Stimulated activated CD4-positive, alpha-beta T cell treated with anti-CD3 and anti-CD28 coated beads, Interleukin-2, amount 100 ng/mL, for 48 hours (primary cell): ENCODE data around the gene SLC23A2.
"Not testable (repeated sequence)": the region's sequence is repeated elsewhere in the genome, so short reads cannot be mapped to it uniquely, and the experiment has no call there.

Experiments
- DNase-seq, 2 donors: peaks; one replicate each; pipeline ENCODE4 v3.0.0-alpha.2; 2020

The SLC23A2 gene

DNA sequence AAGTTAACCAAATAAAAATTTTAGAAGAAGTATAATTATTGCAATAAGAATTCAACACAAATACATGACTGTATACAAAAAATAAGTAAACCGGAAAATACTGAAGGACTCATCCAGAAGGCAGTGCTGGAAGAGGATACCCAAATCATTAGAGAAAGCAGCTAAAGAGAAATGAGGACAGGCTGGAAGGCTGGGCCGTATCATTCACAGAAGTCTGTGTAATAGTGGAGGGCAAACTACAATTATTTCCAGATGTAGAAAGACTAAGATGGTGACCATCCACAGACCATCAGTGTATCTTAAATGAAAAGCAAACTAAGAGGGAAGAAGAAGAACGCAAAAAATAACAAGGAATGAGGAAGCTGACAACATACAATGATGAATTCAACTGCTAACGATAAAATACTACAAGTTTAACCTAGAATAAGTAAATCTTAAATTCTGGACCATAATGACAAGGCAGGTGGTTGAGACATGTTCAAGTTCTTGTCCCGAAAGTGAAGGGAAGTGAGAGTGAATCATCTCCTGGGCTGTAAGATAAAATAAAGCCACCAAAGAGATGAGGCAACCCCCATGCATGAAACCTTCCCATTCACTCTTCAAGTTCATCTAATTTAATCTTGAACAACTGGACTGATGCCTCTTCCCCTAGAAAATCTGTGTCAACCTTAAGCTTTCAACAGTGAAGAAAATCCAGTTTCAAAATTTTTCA lies 71.5 kb downstream of the SLC23A2 start:
- no peak for DNase-seq

DNA sequence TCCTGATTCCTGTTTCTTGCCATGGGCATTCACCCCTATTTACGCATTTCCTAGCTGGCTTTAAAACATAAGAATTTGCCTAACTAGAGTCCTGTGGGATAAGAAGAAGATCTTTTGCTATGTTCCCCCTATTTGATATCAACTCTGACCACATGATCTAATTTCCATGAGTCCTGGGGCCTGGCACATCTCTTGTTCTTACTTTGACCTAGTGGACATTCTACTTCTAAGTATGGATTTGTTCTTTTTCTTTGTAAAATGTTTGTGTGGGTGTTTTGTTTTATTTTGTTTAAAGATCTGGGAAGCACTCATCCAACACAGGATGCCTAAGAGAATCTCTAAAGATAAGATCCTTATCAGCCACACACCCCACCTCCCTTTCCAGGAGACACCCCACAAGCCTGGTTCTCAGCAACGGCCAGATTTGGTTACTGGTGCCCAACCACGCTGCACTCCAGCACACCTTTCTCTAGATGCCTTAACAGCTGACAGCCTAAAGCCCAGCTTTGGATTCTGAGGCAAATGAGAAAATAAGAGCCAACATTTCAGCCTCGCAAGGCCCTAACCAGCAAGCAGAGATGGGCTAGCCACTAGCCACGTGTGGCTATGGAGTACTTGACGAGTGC lies 74.7 kb downstream of the SLC23A2 start:
- DNase-seq, result no peak

DNA sequence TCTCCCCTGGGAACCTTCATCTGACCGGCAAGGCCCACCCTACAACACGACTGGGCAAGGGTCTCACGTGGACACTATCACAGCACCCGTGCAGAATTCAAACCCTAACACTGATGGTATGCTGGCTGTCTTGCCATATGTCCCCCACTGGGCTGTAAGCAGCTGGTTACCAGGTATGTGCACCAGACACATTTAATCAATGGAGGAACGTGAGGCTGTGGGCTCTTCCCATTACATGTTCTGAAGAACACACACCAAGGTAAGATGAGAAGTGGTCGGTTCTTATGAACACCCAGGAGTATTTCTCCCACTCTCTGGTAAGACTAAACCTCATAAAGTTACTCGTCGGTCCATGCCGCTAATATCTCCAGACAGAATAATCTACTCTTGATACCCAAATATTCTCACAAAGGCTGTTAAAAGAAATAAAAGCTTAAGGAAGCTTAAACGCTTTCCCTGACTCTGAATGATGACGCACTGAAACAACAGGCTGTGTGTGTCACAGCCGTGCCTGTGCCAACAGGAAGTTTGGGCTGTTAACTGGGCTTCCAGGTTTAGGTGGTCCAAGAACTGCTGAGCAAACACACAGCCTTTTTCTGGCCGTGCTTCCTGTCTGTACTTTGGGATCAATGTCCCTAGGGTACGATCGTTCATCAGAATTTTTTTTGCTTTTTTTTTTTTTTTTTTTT lies 75.3 kb downstream of the SLC23A2 start:
- DNase-seq, result no peak

DNA sequence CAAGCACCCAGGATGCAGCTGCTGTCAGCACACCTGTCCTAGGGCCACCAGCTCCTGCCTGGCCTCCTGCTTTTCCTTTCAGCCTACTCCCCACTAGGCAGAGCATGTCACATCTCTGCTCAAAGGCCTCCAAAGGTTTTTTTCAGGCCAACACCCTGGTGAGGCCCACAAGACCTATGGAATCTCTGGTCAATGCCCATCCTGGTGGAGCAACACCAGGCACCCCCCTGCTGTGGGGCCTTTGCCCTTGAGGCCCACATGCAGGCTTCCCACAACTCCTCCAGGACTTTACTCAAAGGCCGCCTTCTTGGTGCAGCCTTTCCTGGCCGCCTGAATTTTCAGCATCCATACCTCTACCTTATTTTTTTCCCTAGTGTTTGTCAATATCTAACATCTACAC lies 76.9 kb downstream of the SLC23A2 start:
- no peak for DNase-seq

DNA sequence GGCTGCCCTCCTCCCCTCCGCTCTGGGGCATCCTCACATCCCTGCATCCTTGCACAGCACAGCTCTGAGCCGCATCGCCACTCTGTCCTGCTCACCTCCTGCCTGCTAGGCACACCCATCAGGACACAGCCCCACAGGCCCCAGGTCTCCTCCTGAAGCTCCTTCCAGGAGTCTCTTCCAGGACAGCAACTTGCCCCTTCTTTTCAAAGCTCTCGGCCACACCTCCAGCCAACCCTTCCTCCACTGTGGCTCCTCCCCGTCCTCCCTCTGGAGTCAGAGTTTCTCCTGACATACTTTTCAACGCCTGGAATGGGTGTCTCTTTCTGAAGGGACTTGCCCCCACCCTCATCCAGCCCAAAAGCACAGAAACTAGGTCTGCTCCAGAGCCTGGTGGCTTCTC lies 77.3 kb downstream of the SLC23A2 start:
- no peak for DNase-seq

DNA sequence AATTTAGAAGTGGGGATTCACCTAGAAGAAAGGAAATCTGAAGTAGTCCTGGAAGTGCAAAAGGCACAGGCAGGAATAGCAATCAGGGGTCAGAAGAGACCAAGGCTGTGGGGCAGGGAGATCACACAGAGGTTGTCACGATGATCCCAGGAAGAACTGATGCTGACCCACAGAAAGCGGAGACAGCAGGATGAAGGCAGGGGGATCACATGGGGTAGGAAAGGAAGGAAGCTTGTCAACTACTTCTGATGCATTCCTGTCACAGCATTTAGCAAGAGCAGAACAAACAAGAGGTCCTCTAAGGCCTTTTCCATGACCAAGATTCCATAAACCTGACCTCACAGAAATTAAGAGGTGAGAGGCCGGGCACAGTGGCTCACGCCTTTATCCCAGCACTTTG lies 79.1 kb downstream of the SLC23A2 start:
- no peak for DNase-seq

DNA sequence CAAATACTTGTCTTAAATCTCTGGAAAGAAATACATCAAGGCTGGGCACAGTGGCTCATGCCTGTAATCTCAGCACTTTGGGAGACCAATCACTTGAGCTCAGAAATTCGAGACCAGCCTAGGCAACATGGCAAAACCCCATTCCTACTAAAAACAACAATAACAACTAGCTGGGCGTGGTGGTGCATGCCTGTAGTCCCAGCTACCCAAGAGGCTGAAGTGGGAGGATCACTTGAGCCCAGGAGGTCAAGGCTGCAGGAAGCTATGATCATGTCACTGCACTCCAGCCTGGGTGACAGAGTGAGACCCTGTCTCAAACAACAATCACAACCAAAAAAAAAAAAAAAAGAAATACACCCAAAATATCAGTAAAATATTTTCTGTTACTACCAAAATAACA lies 80.0 kb downstream of the SLC23A2 start:
- not testable (repeated sequence) for DNase-seq

DNA sequence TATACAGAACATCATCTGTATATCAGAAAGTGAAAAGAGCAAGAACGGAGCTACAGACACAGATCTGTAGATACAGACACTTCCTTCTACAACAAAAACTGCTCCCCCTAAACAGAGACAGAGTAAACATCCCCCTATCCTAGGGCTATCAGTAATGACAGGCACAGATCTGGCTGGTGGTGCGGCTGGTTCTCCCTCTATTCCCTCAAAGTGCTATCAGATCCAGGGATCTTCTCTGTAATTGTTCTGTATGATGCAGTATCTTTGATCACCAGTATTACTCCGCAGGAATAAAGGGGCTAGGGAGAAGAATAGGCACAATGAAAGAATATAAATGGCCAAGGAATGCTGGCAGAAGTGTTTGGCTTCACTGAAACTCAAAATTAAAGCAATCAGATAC lies 80.7 kb downstream of the SLC23A2 start:
- no peak for DNase-seq

DNA sequence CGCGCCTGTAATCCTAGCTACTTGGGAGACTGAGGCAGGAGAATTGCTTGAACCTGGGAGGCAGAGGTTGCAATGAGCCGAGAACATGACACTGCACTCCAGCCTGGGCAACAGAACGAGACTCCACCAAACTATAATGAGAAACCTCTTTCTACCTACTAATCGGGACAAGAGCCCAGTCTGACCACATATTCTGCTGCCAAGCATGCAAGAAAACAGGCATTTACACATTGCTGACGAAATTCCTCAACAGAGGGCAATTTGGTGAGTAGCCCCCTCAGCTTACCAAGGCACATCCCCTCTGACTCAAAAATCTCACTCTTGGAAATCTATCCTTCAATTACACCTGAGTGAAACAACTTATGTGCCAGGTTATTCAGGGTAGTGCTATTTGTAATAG lies 81.2 kb downstream of the SLC23A2 start:
- no peak for DNase-seq

DNA sequence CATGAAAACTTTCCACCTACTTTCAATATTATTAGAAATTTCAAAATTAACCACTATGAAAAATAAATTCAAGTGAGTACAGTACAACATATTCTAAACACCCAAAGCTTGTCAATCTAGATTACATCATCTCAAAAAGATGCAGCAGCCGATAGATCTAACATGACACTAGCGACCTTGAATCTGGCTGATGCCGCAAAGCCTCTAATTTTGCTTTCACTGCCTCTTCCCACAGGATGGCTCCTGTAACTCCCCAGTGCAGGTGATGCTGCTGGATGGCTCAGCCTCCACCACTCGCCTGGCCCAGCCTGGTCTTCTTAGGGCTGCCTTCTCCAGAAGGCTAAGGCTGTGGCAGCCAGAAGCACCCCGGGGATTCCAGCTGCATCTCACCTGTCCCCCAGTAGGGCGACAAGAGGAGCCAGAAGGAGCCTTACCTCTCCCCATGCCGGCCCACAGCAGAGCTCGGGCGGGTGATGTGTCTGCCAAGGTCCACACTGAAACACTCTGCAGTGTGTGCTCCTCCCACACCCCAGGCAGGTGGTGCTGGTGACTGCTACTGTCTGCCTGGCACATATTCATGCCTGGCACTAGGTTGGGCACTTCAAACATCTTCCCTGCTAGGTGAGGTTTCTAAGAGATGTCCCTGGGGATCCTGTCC lies 82.1 kb downstream of the SLC23A2 start:
- DNase-seq, result no peak

DNA sequence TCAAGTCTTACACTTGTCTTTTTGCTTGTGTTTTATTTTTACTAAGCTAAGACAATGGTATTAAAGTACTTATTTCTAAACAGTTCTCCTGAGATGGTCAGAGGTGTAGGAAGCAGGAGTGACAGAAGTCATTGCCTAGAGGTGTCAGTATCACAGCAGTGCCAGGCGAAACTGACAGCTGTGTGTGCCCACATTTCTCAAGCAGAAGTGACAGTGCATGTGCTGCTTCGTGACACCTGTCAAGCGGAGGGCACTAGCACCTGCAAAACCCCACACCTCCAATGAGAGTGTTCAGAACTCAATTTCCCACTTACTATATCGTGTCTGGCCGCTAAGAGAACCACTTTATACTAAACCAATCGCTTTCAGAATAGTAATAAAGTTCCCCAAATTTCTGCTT lies 82.8 kb downstream of the SLC23A2 start:
- DNase-seq, result no peak

DNA sequence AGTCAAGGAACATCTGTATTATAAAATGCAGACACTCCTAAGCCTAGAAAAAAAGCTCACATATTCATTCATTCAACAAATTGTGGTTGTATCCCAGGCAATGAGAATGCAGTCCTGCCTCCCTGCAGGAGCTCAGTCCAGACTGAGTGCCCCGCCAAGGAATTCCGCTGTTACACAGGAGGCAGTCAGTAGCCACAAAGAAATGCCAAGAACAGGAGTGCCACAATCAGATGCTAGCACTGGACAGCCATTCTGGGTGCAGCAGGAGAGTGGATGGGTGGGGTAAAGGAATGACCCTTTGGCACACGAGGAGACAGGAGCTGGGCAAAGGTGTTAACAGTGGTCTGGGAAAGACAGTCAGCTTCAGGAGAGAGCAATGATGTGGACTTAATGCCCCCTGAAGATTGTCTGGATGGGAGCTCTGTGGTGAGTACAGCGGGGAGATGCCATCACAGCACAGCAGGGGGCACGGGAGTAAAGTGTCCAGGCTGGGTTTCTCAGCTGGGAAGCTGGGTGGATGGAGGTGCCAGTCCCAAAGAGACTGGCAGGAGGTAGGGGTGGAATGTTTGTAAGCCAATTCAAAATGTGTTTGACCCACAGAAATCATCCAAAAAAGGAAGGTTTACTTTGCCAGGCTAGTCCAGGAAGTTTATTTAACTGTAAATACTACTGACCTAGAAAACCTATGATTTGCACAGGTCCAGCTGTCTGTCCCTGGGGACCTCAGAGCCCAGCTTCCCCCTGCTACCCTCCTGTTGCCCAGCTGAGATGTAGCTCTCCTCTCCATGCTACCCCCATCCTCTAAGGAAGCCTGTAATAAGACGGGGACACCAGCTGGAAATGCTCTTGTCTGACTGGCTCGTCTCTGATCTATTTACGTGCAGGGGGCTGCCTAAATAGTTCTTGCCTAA lies 84.1 kb downstream of the SLC23A2 start:
- no peak for DNase-seq

DNA sequence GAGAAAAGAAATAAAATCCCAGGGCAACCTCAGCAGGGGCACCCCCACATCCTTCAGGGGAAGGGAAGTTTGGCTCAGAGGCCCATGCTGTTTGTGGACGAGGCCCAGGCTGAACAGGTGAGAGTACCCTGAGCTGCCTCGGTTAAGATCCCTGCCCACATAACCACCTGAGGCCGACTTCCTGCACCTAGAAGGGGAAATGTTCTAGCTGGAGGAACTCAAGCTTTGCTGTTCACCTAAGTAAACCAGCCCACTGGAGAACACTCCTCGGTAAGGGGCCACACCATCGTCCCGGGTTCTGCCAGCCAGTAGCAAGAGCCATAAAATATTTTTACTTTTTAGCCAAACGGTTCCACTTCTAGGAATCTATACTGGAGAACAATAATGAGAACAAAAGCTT lies 88.2 kb downstream of the SLC23A2 start:
- DNase-seq, result no peak

DNA sequence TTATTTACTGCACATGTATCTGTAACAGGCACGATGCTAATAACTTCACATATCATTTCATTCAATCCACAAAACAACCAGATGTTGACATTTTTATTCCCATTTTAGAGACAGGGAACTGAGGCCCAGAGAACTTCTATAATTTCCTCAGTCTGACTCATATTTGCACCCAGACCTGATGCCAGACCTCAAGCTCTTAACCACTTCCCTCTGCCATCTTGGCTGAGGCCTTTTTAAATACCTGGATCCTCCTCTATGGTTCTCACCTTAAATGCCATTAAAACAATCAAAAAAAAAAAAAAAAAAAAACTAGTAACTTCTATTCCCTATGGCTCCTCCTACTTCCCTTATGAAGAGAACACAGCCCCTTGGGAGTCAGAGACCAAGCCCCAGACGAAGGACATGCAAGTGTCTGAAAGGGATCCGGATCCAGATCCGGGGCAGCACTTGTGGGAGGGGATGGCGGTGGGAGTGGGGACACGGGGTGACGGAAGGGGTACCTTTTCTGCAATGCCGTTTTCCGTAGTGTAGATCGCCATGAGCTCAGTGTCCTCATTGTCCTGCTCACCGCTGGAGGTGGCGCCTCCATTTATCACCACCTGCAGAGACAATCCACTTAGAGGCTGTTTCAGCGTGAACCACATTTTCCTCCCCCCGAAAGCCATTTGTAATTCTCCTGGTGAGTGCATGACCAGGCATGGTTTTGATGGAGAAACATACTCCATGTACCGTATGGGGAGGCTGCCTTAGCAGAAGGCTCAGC lies 88.7 kb downstream of the SLC23A2 start:
- DNase-seq, result no peak

DNA sequence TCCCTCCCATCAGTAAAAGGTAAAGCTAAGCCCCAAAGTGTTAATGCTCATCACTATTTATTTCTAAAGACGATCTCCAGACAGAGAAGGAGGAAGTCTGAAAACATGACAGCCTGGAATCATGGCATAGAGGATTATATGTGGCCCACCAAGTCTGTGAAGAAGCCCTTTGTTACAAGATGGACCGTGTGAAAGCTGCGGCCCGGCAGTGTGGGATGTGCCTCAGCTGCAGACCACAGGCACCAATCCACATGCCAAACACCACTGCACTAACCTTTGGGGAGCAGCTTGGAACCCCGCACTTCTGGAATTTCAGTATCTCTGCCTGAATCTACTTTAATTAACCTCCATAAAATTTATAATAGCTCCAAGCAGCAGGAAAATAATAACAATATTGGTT lies 90.4 kb downstream of the SLC23A2 start:
- DNase-seq, result no peak

DNA sequence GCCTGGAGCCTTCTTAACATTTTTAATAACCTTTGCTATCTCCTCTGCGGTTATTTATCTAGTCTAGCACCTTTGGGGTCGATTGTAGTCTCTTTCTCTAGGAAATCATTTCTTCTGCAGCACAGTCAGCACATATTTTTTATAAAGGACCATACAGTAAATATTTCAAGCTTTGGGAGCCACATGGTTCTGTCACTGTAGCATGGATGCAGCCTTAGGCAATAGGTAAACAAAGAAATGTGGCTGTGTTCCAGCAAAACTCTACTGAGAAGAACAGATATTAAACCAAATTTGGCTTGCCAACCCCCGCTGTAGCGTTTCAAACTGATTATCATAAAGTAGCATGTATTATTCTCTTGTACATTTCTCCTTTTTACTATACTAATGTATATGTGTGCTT lies 95.7 kb downstream of the SLC23A2 start:
- DNase-seq, result no peak

DNA sequence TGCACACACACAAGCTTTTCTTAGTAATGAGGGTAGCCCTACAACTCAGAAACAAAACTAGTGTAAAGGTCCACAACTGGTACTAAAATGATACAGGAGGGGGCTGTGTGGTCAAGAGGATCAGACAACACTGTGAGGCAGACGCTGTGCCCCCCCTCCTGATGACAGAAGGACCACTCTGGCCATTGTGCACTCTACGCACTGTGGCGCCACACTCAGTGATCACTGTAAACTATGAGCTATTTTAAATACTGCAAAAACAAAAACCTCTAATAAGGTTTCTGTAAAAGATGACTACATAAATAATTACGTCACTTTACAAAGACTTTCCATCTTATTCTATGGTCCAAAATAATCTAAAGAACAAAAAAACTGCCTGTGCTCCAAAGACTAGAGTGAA lies 96.1 kb downstream of the SLC23A2 start:
- DNase-seq, result no peak

DNA sequence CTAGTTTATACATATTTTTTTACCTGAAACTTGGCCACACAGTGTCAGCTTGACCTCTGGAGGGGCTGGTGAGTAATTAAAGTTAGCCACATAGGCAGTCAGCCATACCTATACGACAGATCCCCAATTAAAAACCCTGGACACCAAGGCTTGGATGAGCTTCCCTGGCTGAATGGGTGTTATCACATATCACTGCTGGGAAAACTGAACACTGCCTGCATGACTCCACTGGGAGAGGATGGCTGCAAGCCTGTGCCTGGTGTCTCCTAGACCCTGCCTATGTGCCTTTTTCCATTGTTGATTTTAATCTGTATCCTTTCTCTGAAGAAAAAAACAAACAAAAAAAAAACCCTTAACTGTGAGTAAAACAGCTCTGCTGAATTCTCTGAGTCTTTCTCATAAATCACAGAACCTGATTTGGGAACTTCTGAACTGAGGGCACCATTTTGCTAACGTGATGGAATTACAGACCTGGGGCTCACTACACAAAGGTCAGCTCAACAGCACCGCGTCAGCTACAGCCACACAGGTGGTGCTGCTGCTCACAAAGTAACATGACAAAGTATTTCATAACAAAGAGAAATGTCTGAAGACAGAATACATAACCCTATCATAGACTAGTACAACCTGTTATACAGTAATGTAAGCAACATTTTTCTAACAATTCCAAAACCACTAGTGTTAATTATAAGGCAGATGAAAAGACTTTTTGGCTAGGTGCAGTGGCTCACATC lies 97.0 kb downstream of the SLC23A2 start:
- no peak for DNase-seq

DNA sequence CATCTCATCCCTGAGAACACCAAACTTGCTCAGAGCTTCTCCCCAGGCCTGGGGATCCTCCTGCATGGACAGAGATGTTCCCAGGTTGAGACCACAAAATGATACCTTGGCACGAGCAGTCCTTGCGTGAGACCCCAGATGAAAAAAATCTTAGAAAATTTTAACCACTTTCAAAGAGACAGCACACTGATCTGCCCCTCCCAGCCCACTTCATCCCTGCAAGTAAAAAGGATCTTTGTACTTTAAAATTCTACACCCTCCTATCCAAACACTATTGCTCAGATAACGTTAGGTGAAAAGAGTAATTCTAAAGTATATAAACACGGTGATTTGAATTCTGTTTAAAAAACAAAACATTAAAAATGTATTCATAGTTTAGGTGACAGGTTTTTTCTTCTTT lies 98.5 kb downstream of the SLC23A2 start:
- no peak for DNase-seq

DNA sequence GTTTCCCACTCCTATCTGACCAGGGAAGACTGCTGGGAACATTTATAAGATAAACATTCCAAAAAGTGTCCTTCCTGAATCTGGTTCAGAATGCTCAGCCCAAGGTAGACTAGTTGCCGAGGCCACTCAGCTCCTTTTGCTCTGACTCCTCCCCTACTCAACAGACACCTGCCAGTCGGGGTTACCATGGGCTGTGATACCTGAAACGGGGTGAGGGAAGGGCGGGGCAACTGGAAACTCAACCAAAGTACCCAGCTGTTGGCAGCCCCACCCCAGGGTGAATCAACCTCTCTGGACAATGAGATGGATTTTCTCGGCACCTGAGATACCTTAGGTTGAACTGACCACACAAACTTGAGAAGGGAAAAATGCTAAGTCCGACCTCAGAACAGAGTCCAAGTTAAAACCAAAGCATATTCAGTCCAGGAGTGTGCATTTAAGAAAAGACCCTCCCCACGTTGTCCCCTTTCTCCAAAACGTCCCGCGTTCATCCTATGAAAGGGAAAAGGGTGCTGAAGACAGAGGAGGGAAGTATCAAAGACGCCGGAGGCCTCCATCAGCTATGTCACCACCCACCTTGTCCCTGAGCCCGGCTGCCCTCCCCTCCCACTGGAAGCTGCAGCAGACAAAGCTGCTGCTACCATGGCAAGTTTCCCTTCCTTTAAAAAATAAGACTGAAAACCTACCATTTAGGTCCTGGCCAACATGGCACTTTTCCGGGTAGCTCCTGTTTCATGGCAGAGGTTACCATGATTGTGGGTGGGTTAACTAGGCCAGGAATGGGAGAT lies 100.1 kb downstream of the SLC23A2 start:
- DNase-seq, result no peak
